GM18519 (cell line): Measurements from ENCODE around the gene SETD6.
A peak's percentile ranks its signal among the peaks of the same experiment; 100 is the strongest.

Experiments used
- ATAC-seq: cut with Tn5 transposase; IDR thresholded peaks from one replicate; pipeline ENCODE4 v1.9.1; 2021; ENCODE audit warnings: mild to moderate bottlenecking, moderate library complexity; ENCODE audit not compliant: unreplicated experiment, low FRiP score

SETD6 gene

DNA sequence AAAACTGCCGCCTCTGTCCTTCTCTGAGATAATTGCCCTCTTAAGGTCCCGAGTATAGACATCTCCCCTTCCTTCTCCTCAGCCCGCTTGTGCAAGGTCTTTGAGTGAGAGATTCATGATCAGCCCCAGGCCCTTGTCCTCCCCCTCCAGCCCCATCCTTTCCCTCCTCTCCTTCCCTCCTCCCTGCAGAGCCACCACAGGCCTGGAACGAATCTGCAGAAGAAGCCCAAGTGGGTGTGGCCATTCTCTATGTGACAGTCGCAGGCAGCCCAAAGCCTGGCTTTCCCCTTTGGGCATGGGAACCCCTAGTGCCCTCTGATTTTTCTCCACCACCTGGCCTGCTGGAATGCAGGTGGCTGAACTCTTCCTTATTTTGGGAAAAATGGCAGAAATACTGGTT lies 22.6 kb upstream of the SETD6 start:
- ATAC-seq = no peak

DNA sequence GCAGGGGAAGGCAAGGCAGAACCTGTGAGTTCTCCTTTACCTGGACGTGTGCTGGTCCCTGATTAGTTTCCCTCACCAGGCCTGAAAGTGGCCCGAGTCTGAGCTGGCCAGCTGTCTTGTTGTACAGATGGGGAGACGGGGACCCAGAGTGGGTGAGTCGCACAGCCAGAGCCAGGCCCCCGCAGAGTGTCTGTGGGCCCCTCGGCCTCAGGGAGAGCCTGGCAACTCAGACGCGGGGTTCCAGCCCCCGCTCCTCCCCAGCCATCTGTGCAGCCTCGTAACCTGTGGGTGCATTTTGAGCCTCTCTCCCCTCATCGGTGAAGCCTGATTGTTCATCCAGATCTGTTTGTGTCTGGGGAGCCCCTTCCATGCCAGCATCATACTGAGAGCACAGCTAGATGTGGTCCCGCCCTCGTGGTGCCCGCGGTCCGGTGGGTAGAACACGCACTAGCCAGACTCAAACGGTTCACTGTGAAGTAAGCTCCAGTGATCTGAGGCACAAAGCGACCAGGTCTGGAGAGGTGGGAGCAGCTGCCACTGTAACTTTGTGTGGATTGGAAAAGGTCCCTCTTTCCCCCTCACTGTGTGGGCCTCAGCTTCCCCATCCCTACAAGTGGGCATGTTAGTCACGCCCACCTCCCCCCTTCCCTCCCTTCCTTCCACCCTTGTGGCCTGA lies 21.4 kb upstream of the SETD6 start:
- no peak for ATAC-seq

DNA sequence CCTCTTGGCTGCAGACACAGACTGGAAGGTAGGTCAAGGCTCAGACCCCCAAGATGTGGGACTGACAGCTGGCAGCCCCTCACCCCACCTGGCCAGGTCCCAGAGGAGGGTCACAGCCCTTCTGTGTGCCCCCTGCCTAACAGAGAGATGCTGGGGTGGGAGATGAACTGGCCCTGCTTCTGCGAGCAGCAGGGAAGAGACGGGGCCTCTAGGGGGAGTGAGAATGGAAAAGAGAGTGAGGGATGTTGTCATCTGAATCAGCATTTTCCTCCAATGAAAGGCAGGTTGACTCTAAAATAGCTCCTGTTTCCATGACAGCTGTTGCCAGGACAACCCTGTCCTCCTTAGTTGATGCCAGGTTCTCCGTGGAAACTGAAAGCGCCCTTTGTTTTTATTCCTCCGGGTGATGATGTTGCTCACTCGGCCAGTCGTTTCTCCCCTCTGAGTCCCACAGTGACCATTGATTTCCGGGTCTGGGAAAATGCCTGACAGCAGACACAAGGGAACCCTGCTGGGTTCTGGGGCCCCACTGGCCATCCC lies 20.3 kb upstream of the SETD6 start:
- peak; percentile 75 for ATAC-seq

DNA sequence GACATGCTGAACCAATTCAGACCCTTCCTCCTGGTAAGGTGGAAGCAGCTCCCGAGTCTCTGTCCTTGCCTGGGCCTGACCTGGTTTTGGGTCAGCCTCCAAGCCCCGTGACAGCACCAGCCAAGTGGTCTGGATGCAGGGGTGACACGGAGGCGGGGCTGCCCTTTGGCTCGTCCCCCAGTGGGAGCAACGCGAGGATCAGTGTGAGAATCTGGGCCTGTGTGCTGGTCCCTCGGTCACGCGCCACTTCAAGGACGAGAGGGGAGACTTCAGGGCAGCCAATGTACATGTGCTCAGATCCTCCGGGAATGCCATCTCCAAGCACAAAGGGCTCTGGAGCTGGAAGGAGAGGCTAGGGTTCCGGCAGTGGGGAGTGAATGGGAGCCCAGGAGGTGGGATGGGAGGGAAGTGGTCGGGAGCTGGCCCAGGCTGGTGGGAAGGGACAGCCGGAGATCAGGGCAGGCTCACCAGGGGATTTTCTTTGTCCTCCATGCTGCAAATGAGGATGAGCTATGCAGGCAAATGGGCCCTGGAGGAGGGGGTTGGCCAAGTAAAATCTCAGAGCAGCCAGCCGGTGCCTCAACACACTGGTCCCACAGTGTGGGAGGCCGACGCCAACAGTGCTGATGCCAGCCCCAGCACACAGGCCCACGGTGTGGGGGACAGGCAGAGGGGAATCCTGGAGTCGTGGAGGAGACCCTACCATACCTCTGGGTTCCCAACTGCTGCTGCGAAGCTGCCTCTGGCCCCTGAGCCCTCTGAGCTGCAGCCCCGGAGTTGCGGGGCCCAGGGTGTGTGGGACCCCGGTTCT lies 19.6 kb upstream of the SETD6 start:
- no peak for ATAC-seq

DNA sequence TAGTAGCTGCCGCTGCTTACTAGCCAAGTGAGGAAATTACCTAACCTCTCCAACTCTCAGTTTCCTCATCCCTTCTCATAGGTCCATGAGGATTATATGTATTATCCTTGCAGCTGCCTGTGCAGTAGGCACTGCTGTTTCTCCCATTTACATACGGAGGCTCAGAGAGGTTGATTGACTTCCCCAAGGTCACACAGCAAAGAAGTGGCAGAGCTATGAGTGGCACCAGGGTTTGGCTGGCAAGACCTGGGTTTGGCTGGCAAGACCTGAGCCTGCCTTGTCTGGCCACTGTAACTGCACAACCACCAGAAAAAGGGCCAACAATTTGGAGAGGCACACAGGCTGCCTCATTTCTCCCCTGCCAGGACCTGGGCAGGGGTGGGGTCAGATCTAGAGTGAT lies 17.8 kb upstream of the SETD6 start:
- no peak for ATAC-seq

DNA sequence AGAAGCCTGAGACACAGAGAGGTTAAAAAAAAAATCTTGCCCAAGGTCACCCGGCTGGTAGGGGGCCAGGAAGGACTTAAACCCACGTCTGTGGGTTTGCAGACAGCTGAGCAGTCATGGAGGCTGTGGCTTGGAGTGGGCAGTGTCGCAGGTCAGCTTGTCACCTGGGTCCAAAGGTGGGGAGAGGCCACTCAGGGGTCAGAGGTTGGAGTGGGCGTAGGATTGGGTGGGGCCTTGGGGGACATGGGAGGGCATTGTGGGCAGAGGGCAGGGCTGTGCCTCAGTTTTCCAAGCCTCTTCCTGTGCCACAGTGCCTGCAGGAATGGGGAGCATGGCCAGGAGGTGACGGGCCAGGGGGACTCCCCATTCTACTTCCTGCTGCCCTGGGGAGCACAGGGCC lies 17.4 kb upstream of the SETD6 start:
- no peak for ATAC-seq

DNA sequence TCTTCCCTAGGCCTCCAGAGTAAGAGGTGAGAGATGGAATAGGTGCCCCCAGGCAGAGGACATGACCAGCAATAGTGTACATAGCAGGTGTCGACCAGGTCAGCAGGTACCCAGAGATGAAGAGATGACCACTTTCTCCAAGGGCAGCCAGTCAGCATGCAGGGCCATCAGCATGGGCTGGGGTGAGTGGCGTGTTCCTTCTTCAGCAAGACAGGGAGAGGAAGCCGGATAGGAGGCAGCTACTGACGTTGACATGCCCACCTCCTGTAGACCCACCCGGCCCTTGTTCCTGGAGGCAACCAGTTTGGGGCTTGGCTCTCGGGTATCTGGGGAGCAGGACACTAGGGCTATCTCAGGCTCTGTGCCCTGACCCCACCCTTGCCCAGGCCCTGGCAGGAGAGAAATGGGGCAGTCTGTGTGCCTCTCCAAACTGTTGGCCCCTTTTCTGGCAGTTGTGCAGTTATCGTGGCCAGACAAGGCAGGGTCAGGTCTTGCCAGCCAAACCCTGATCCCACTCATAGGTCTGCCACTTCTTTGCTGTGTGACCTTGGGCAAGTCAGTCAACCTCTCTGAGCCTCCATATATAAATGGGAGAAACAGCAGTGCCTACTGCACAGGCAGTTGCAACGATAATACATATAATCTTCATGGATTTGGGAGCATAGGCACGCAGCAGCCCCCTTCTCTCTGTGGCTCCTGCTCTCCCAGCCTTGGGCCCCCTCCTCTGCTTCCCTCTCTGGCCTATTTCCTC lies 16.8 kb upstream of the SETD6 start:
- ATAC-seq = no peak

DNA sequence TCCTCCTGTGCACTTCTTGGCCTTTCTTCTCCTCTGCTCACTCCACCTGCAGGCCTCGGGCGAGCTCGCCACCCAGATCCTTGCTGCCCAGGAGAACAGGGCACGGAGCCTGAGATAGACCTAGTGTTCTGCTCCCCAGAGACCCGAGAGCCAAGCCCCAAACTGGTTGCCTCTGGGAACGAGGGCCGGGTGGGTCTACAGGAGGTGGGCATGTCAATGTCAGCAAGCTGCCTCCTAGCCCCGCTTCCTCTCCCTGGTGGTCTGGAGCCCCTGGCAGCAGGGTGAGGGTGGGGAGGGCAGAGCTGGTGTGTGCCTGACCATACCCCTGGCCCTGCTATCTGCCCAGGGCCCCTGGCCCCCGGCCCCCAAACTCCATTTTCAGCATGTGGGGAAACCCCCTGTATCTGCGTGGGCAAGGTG lies 16.2 kb upstream of the SETD6 start:
- ATAC-seq = no peak

DNA sequence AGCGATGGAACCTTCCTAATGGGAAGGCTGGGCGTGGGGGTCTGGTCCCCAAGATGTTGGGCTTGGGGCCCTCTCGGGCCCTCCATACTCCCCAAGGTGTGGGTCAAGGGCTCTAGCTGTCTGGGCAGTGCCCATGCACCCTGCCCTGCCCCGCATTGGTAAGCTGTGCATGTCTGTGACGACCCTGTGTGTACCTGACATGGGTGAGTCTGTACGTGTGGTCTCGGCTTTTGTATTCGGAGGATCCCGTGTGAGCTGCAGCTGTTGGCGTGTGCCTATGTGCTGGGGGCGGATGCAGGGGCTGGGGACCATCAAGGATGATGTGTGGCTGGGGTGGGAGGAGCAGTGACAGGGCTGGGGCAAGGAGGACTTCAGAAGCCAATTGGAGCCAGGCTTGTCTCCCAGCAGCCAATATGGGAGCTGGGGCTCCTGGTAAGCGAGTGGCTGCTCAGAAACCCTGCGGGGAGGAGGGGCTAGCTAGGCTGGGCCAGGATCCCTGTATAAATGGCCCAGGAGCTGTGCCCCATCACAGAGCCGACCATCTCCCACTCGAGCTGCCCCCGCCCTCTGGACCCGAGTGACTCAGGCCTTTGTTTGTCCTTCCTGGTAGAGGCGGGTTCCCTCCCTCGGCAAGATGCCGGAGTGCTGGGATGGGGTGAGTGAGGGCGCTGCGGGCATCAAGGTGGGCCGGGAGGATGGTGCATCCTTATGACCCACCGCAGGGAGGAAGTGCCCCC lies 15.5 kb upstream of the SETD6 start, which contains the start of gene NDRG4:
TSS of gene NDRG4 (plus strand) at position 529 of the 737 bp plus-strand sequence. CDS start at position 635, 106 bp downstream.
- ATAC-seq = peak; percentile 32

DNA sequence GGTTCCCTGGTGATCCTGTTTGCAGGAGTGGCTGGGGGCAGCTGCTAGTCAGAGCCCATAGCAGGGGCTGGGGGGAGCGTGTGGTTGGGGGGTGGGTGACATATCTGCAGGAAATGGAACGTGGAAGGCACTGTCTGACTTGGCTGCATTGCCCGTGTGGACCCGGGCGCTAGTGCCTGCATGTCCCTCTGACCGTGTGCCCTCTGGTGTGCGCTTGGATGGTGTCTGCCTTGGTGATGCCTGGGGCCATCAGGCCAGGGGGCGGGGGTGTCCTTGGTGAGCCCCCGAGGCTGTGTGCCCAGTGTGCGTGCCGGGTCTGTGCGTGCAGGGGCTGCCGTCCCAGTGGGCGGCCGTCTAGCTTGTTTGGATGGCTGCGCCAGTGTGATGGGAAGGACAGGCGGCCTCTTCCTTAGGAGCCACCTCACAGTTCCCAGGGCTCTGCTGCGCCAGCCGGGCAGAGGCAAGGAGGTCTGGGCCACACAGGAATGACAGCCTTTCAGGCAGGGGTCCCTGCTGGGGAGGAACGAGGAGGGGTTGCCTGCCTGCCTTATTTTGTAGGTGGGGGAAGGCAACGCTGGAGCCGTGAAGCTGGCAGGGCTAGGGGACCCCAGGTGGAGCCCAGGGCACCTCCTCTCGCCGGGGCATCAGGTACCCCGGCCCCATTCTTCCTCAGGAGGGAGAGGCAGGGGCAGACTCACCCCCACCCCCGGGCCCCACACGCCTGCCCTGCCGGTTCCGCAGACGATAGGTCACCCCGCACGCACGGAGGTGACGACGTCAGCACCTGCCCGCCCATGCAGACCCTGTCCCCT lies 14.7 kb upstream of the SETD6 start:
- ATAC-seq = no peak

DNA sequence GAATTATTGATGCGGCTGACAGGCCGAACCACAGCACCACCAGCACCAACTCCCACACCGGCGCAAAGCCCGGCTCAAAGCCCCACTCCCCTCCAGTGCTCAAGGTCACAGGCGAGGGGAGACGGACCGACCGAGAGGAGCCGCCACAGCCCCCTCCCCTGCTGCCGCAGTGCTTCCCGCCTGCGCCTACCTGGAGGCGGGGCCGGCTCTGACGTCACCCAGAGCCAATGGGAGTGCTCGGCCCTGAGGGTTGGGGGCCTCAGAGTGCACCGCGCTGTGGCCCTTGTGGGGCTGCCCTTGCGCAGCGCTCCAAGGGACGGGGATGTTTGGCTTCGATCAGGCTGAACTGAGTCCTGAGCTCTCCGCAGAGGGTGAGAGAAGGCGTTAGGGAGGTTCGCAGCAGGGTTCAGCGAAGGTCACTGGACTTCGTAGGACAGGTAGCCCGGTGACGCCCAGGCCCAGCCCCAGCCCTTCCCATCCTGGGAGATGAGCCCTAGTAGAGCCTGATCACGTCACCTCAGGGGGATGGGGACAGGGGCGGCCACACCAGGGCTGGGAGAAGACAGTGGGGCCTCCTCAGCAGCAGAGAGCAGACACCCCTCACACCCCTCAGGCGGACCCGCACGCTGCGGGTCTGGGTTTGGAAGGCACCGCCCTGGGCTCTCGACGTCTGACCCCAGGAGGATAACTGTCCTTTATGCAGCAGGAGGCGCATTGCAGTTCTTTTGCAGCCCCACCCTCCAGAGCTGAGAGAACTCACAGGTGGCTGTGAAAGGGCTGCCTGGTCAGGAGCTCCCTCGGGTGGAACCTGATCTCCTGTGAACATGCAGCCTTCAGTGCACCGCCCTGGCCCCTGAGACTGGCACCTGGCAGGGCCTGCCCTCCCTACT lies 13.8 kb upstream of the SETD6 start:
- no peak for ATAC-seq

DNA sequence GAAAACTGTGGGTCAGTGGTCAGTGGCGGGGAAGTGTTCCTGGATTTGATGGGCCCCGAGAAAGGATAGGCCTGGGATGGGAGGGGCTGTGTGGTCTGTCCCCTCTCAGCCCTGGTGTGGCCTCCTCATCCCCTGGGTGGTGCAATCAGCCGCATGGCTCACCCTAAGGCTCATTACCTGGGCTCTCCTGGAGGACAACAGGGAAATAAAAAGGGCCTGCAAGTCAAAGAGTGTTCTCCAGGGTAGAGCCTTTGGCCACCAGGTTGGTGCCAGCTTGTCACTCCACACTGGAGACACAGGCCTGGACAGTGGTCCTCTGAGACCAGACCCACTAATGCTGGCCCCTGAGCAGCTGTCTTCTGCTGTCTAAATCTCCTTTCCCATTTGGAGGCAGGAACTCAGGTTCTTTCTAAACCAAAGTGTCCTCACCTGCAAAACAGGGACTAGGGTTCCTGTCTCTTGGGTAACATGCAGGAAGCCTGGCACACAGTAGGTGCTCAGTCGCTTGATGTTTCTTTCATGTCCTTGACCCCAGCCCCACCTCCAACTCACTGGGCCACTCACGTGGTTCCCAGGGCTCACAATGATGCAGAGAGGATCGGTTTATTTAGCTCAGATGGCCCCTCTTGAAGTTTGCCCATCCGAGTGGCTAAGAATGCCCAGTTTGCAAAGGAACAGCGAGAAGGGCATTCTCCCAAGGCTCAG lies 12.9 kb upstream of the SETD6 start:
- no peak for ATAC-seq

DNA sequence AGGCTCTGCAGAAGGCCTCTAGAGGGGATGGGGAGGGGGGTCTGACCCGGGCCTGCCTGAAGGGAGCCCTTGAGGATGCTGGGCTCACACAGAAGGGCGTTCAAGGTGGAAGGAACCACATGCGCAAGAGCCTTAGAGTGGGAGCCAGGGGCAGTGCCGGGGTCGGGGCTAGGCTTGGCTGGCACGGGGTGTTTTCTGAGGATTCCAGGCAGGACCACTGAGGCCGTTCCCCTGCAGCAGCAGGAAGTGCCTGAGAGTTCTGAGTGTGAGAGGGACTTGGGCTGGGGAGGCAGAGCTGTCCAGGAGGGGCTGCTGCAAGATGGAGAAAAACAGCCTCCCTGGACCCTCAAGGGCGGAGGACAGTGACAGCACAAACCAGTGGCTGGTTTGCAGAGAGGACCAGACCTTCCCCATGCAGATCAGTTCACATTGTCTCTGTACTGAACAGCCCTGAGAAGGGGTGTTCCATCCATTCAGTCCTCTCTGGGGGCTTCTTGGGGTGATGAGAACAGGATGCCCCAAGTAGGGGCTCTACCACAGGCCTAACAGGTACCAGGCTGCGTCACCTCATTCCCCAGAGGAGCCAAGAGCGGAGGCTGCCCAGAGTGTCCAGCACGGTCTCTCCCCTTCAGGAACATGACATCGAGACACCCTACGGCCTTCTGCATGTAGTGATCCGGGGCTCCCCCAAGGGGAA lies 12.0 kb upstream of the SETD6 start:
- ATAC-seq = no peak

DNA sequence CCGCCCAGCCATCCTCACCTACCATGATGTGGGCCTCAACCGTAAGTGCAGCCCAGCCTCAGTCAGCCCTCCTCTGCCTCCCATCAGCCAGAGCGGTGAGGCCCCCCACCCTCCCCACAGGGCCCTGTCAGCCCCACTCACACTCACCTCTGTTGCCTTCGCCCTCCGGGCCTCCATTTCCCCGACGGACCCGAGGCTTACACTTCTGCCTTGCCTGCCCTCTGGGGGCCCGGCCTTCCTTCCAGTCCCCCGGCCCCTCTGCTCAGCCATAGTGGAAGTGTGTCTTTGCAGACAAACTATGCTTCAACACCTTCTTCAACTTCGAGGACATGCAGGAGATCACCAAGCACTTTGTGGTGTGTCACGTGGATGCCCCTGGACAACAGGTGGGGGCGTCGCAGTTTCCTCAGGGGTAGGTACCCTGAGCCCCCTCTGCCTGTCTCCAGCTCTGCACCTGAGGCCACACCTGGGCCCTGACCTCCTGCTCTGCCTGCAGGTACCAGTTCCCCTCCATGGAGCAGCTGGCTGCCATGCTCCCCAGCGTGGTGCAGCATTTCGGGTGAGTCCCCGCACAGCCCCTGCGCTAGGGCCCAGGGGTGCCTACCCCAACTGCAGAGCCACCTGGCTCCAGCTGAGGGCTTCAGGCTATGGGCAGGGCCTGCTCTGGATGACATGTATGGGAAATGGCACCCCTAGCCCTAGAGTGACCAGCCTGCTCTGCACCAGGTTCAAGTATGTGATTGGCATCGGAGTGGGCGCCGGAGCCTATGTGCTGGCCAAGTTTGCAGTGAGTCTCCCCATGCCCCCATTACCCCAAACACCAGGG lies 11.2 kb upstream of the SETD6 start:
- no peak for ATAC-seq

DNA sequence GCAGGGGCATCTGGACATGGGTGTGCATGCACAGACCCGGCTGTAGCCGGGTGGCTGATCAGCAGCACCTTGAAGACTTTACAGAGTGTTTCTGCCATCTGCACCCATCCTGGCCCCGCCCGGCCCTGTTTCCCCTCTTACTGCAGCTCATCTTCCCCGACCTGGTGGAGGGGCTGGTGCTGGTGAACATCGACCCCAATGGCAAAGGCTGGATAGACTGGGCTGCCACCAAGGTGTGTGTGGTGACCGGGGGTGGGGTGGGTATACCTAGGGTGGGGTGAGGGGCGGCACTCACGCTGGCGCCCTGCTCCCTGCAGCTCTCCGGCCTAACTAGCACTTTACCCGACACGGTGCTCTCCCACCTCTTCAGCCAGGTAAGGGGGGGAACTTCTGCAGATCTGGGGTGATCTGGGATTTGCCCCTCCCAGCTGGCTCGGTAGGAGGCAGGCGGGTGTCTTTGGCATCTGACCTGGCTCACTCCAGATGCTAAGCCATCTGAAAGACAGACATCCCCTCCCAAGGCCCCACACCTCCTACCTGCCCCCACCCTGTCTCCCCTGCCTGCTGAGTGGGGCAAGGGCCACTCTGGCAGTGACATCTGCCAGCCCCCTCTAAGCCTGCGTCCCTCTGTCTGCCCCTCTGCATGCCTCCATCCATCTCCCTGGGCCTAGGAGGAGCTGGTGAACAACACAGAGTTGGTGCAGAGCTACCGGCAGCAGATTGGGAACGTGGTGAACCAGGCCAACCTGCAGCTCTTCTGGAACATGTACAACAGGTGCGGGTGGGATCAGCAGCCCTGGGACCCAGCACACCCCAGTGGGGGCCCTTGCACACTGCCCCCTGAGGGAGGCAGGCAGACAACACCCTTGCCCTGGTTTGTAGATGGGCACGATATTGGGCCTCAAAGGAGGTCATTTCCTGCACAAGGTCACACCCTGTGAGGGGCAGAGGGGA lies 8.8 kb upstream of the SETD6 start:
- no peak for ATAC-seq
